Activated CD4-positive, CD25-positive, alpha-beta regulatory T cell treated with anti-CD3 and anti-CD28 coated beads, Interleukin-2, amount 50 U/mL, for 24 hours (primary cell): ENCODE results near the gene TMPRSS9.
"Not testable (repeated sequence)": the region's sequence is repeated elsewhere in the genome, so short reads cannot be mapped to it uniquely, and the experiment has no call there.

Source experiments
- ATAC-seq, 2 donors: fragments of 150-1000 bp; cut with Tn5 transposase; one replicate each; pipeline ENCODE4 v1.10.0; 2021; ENCODE audit warnings: mild to moderate bottlenecking in 1 of 2, moderate library complexity in 1 of 2

TMPRSS9 gene

GRCh38 chr19:2342656-2343288 is 17.3 kb upstream of the TMPRSS9 start:
- no peak for ATAC-seq

- ATAC-seq, result no peak
Observed at GRCh38 chr19:2343289-2343982, 16.6 kb upstream of the TMPRSS9 start.

GRCh38 chr19:2344381-2344870 is 15.6 kb upstream of the TMPRSS9 start:
- ATAC-seq, result no peak

- ATAC-seq, result no peak
Observed at GRCh38 chr19:2345076-2345475, 15.0 kb upstream of the TMPRSS9 start.

GRCh38 chr19:2345794-2346663 is 14.0 kb upstream of the TMPRSS9 start:
- ATAC-seq, result no peak

- ATAC-seq, result not testable (repeated sequence)
Observed at GRCh38 chr19:2349818-2350217, 10.2 kb upstream of the TMPRSS9 start.

GRCh38 chr19:2350656-2351055 is 9.4 kb upstream of the TMPRSS9 start:
- ATAC-seq, result no peak

GRCh38 chr19:2351591-2351990 is 8.5 kb upstream of the TMPRSS9 start:
- ATAC-seq, result no peak

- ATAC-seq, result no peak
Observed at GRCh38 chr19:2352121-2352520, 7.9 kb upstream of the TMPRSS9 start.

- no peak for ATAC-seq
Observed at GRCh38 chr19:2353159-2353886, 6.7 kb upstream of the TMPRSS9 start.

- no peak for ATAC-seq
Observed at GRCh38 chr19:2353887-2354592, 6.0 kb upstream of the TMPRSS9 start.

GRCh38 chr19:2354670-2355069 is 5.4 kb upstream of the TMPRSS9 start:
- no peak for ATAC-seq

- no peak for ATAC-seq
Observed at GRCh38 chr19:2355168-2356035, 4.7 kb upstream of the TMPRSS9 start.

- ATAC-seq, result no peak
Observed at GRCh38 chr19:2356036-2356646, 3.9 kb upstream of the TMPRSS9 start.

GRCh38 chr19:2357279-2358206 is 2.5 kb upstream of the TMPRSS9 start:
- ATAC-seq, result no peak

GRCh38 chr19:2358548-2359173 is 1.4 kb upstream of the TMPRSS9 start:
- no peak for ATAC-seq

- no peak for ATAC-seq
Observed at GRCh38 chr19:2360833-2361232, 768 bp downstream of the TMPRSS9 start.

GRCh38 chr19:2361246-2362045 is 1.4 kb downstream of the TMPRSS9 start:
- ATAC-seq, result no peak
